H9 (cell line): ENCODE results near the gene CPXM2. TPM values are rescaled to one million over a fixed set of nuclear protein-coding genes. Genes with fewer than 3 reads are reported as not detected.

Experiments used
- DNase-seq: peaks from one replicate; pipeline ENCODE4 v3.0.0-alpha.2; 2017
- H2AFZ ChIP-seq: one replicate; pipeline ENCODE4 v1.6.1; 2013; ENCODE audit warnings: mild to moderate bottlenecking, low read length, control low read depth, moderate library complexity
- H2AK5ac ChIP-seq: 2 replicates; pipeline ENCODE4 v1.6.1; 2013; ENCODE audit warnings: low read length, control low read depth, mixed read lengths; ENCODE audit not compliant: insufficient read length
- H2BK120ac ChIP-seq: one replicate; pipeline ENCODE4 v1.6.1; 2013; ENCODE audit warnings: low read depth, mild to moderate bottlenecking, low read length, control low read depth, inconsistent platforms; ENCODE audit not compliant: poor library complexity, severe bottlenecking
- H2BK12ac ChIP-seq: 2 replicates; pipeline ENCODE4 v1.6.1; 2013; ENCODE audit warnings: low read length, control low read depth, mixed read lengths, low read depth; ENCODE audit not compliant: insufficient read length
- H2BK15ac ChIP-seq: 2 replicates; pipeline ENCODE4 v1.6.1; 2013; ENCODE audit warnings: low read depth, low read length, control low read depth
- H2BK20ac ChIP-seq: one replicate; pipeline ENCODE4 v1.6.1; 2013; ENCODE audit warnings: low read depth, mild to moderate bottlenecking, low read length, control low read depth, inconsistent platforms; ENCODE audit not compliant: poor library complexity, severe bottlenecking
- H2BK5ac ChIP-seq: 2 replicates; pipeline ENCODE4 v1.6.1; 2013; ENCODE audit warnings: low read length, control low read depth, mixed read lengths; ENCODE audit not compliant: insufficient read length
- H3K14ac ChIP-seq: 2 replicates; pipeline ENCODE4 v1.6.1; 2013; ENCODE audit warnings: low read length, control low read depth; ENCODE audit not compliant: insufficient read depth
- H3K18ac ChIP-seq: 2 replicates; pipeline ENCODE4 v1.6.1; 2013; ENCODE audit warnings: low read depth, mild to moderate bottlenecking, mixed read lengths, low read length, control low read depth; ENCODE audit not compliant: insufficient read length
- H3K23ac ChIP-seq: 2 replicates; pipeline ENCODE4 v1.6.1; 2013; ENCODE audit warnings: low read length, control low read depth, mixed read lengths, low read depth; ENCODE audit not compliant: insufficient read length
- H3K23me2 ChIP-seq: 2 replicates; pipeline ENCODE4 v1.6.1; 2013; ENCODE audit warnings: low read depth, mild to moderate bottlenecking, mixed read lengths, low read length, control low read depth; ENCODE audit not compliant: insufficient read length, poor library complexity, severe bottlenecking
- H3K27ac ChIP-seq: 2 replicates; pipeline ENCODE4 v1.5.1; 2013; ENCODE audit warnings: low read length, control low read depth, mixed read lengths, low read depth; ENCODE audit not compliant: insufficient read length
- H3K27me3 ChIP-seq: 2 replicates; pipeline ENCODE4 v1.6.1; 2013; ENCODE audit warnings: low read length, control low read depth, inconsistent platforms; ENCODE audit not compliant: insufficient read depth
- H3K4ac ChIP-seq: 2 replicates; pipeline ENCODE4 v1.6.1; 2013; ENCODE audit warnings: low read depth, mild to moderate bottlenecking, control low read depth, inconsistent platforms, low read length, moderate library complexity
- H3K4me1 ChIP-seq: 2 replicates; pipeline ENCODE4 v1.6.1; 2013; ENCODE audit warnings: low read length, control low read depth, inconsistent platforms; ENCODE audit not compliant: insufficient read depth
- H3K4me2 ChIP-seq: 2 replicates; pipeline ENCODE4 v1.6.1; 2013; ENCODE audit warnings: low read length, control low read depth, mixed read lengths; ENCODE audit not compliant: insufficient read length, insufficient read depth
- H3K56ac ChIP-seq: 2 replicates; pipeline ENCODE4 v1.6.1; 2013; ENCODE audit warnings: low read depth, mild to moderate bottlenecking, mixed read lengths, low read length, control low read depth; ENCODE audit not compliant: insufficient read length
- H3K79me1 ChIP-seq: 2 replicates; pipeline ENCODE4 v1.6.1; 2013; ENCODE audit warnings: low read depth, mild to moderate bottlenecking, moderate library complexity, low read length, control low read depth, inconsistent platforms; ENCODE audit not compliant: insufficient read depth, poor library complexity, severe bottlenecking
- H3K79me2 ChIP-seq: 2 replicates; pipeline ENCODE4 v1.6.1; 2013; ENCODE audit warnings: low read length, control low read depth, inconsistent platforms; ENCODE audit not compliant: insufficient read depth
- H3K9ac ChIP-seq: 2 replicates; pipeline ENCODE4 v1.6.1; 2013; ENCODE audit warnings: low read length, control low read depth, mixed read lengths; ENCODE audit not compliant: insufficient read length; ENCODE audit errors: extremely low read depth
- H3K9me3 ChIP-seq: one replicate; pipeline ENCODE4 v1.6.1; 2013; ENCODE audit warnings: low read depth, low read length, inconsistent platforms; ENCODE audit not compliant: control insufficient read depth
- H3T11ph ChIP-seq: one replicate; pipeline ENCODE4 v1.6.1; 2013; ENCODE audit warnings: mild to moderate bottlenecking, low read length, control low read depth, inconsistent platforms
- H4K20me1 ChIP-seq: one replicate; pipeline ENCODE4 v1.6.1; 2013; ENCODE audit not compliant: control insufficient read depth, insufficient read length, insufficient read depth
- H4K5ac ChIP-seq: 2 replicates; pipeline ENCODE4 v1.6.1; 2013; ENCODE audit warnings: low read depth, mild to moderate bottlenecking, mixed read lengths, low read length, control low read depth; ENCODE audit not compliant: insufficient read length
- H4K8ac ChIP-seq: replicated peaks from 2 replicates; pipeline ENCODE4 v1.6.1; 2013; ENCODE audit warnings: low read length, control low read depth, mixed read lengths, low read depth; ENCODE audit not compliant: insufficient read length
- H4K91ac ChIP-seq: 2 replicates; pipeline ENCODE4 v1.6.1; 2013; ENCODE audit warnings: low read depth, mild to moderate bottlenecking, moderate library complexity, mixed read lengths, low read length, control low read depth; ENCODE audit not compliant: insufficient read length
- H3K27ac Mint-ChIP-seq, 3 experiments: 2 replicates in 2 of 3; 3 replicates in 1 of 3; pipeline ENCODE4 v1.8.0; 2020 to 2021; ENCODE audit warnings: mixed read lengths in 3 of 3, mild to moderate bottlenecking in 1 of 3, moderate library complexity in 1 of 3
- H3K27me3 Mint-ChIP-seq: 2 replicates; pipeline ENCODE4 v1.8.0; 2021; ENCODE audit warnings: low read depth, mild to moderate bottlenecking, moderate library complexity, mixed read lengths
- H3K36me3 Mint-ChIP-seq, 3 experiments: 2 replicates in 2 of 3; 3 replicates in 1 of 3; pipeline ENCODE4 v1.8.0; 2020 to 2021; ENCODE audit warnings: low read depth in 3 of 3, mixed read lengths in 3 of 3; ENCODE audit not compliant: insufficient read depth in 1 of 3
- H3K4me1 Mint-ChIP-seq, 2 experiments: 2 replicates each; pipeline ENCODE4 v1.8.0; 2020; ENCODE audit warnings: mixed read lengths in 2 of 2
- H3K4me3 Mint-ChIP-seq, 2 experiments: 2 replicates in 1 of 2; 3 replicates in 1 of 2; pipeline ENCODE4 v1.8.0; 2020 to 2021; ENCODE audit warnings: mild to moderate bottlenecking in 2 of 2, mixed read lengths in 2 of 2, moderate library complexity in 1 of 2
- H3K9me3 Mint-ChIP-seq, 2 experiments: 2 replicates in 1 of 2; 3 replicates in 1 of 2; pipeline ENCODE4 v1.8.0; 2020; ENCODE audit warnings: mild to moderate bottlenecking in 2 of 2, mixed read lengths in 2 of 2, moderate library complexity in 1 of 2
- WGBS: extraction: QIAGEN DNeasy Blood & Tissue Kit; methylation state at CpG from one replicate; pipeline ENCODE4 v1.1.7; 2013; ENCODE audit warnings: missing lambda C conversion rate, low lambda C conversion rate, mixed read lengths; ENCODE audit not compliant: insufficient read length; ENCODE audit errors: extremely low coverage; 5-methylcytosine and 5-hydroxymethylcytosine counted together
- total RNA-seq: library from RNA; stranded (reverse); gene quantifications from 2 replicates; pipeline ENCODE4 v1.2.1, GENCODE V29; 2021
- TF ChIP-seq, protein P1 (sequence below): fragments of 200-600 bp; sonication (generic); conservative IDR thresholded peaks from 3 replicates; pipeline ENCODE4 v1.8.0; 2021; ENCODE audit warnings: antibody characterized with exemption, mild to moderate bottlenecking

Gene CPXM2
- total RNA-seq, 1 experiment from 2014 or later = 1.7 TPM

GRCh38 chr10:123778719-123779517, 112.7 kb downstream of the CPXM2 start:
- H4K5ac ChIP-seq = no peak overlapping the region

More at GRCh38 chr10:123778719-123779517, 112.7 kb downstream of the CPXM2 start:
- peaks cover 55% of the 10 kb centered on the region for H3K27me3 Mint-ChIP-seq
- H3K14ac ChIP-seq = no peak overlapping the region
- no peak overlapping the region for H4K8ac ChIP-seq
- H2BK12ac ChIP-seq = no peak overlapping the region
- no peaks in the 10 kb centered on the region for H3K36me3 Mint-ChIP-seq
- no peak overlapping the region for H2BK20ac ChIP-seq
- no peak overlapping the region for H2AK5ac ChIP-seq
- H3K9me3 ChIP-seq = no peaks in the 10 kb centered on the region
- H3K9me3 Mint-ChIP-seq = no peaks in the 10 kb centered on the region
- H2BK15ac ChIP-seq = no peak overlapping the region
- H4K91ac ChIP-seq = no peak overlapping the region
- H3K18ac ChIP-seq = no peak overlapping the region
- H2AFZ ChIP-seq = no peak overlapping the region
- H3K4ac ChIP-seq = no peak overlapping the region
- no CpG with 5 or more reads among the region's 7 CpGs for WGBS
- no peaks in the 10 kb centered on the region for H4K20me1 ChIP-seq
- H3K27me3 ChIP-seq = no peaks in the 10 kb centered on the region
- H3K4me1 ChIP-seq = peaks cover 14% of the 10 kb centered on the region; the same call in 1 of the 2 replicates
- TF ChIP-seq, protein P1, sequence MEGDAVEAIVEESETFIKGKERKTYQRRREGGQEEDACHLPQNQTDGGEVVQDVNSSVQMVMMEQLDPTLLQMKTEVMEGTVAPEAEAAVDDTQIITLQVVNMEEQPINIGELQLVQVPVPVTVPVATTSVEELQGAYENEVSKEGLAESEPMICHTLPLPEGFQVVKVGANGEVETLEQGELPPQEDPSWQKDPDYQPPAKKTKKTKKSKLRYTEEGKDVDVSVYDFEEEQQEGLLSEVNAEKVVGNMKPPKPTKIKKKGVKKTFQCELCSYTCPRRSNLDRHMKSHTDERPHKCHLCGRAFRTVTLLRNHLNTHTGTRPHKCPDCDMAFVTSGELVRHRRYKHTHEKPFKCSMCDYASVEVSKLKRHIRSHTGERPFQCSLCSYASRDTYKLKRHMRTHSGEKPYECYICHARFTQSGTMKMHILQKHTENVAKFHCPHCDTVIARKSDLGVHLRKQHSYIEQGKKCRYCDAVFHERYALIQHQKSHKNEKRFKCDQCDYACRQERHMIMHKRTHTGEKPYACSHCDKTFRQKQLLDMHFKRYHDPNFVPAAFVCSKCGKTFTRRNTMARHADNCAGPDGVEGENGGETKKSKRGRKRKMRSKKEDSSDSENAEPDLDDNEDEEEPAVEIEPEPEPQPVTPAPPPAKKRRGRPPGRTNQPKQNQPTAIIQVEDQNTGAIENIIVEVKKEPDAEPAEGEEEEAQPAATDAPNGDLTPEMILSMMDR = no peak
- H3K4me1 Mint-ChIP-seq = peaks cover 53% of the 10 kb centered on the region in 2 experiments
- H3K23ac ChIP-seq = no peak overlapping the region
- H3K4me3 Mint-ChIP-seq = no peak overlapping the region
- no peak overlapping the region for H2BK120ac ChIP-seq
- H3K79me2 ChIP-seq = no peaks in the 10 kb centered on the region
- H3K56ac ChIP-seq = no peak overlapping the region
- H3K27ac Mint-ChIP-seq = no peak overlapping the region
- no peak overlapping the region for H3K27ac ChIP-seq
- H3K79me1 ChIP-seq = no peaks in the 10 kb centered on the region
- H2BK5ac ChIP-seq = no peak overlapping the region
- DNase-seq = no peak
- no peak overlapping the region for H3T11ph ChIP-seq
- no peak overlapping the region for H3K9ac ChIP-seq
- H3K23me2 ChIP-seq = no peaks in the 10 kb centered on the region
- H3K4me2 ChIP-seq = no peak overlapping the region
